RPMI8226 (cell line): ENCODE data around the gene KPNA6.

ENCODE experiments used
- DNase-seq: peaks from one replicate; pipeline ENCODE4 v3.0.0-alpha.2; 2015

Gene KPNA6

DNA sequence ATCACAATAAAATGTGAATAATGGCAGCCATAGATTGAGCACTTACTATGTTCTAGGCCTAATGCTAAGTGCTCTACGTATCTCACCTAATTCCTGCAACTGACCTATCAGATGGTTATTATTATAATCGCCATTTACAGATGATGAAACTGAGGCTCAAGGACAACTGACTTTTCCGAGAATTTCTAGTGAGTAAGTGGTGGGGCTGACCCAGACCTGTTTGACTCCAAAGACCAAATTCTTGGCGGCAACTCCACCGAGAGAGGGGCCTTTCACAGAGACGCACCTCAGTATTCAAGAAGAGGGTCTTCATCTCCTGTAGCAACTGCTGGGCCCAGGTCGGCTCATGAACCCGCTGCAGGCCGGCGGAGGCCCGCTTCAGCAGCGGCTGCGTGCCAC, 113.7 kb downstream of the KPNA6 start:
- no peak for DNase-seq

DNA sequence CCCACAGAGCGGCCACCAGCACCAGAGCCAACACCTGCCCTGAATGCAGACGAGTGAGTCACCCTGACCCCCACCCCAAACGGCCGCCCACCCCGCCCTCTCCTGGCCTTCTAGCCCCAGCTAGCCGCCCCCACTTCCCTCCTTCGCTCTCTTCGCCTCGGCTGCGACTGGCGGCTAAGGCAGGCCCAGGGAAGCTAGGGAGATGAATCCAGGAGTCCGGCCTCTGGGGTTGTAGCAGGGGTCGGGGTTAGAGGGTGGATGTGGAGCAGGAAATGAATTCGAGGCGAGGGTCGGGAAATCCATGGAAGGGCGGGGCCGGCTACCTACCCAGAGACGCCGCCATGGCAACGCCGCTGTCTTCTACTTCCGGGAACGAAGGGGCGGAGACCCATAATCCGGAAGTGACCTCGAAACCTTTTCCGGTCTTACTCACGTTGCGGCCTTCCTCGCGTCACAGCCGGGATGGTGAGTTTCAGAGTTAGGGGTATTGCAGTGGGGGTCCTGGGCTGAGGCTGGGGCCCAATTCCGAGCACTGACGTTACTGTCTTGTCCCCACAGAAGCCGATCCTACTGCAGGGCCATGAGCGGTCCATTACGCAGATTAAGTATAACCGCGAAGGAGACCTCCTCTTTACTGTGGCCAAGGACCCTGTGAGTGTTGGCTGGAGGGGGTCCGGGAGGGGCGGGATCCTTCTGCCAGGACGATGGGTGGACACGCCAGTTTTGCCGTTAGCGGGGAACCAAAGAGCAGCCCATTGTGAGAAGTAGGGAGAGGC, 114.3 kb downstream of the KPNA6 start, which contains the start of the genes EIF3I and TMEM234:
TSS of gene EIF3I (plus strand) at position 428 of the 776 bp plus-strand sequence. CDS start at position 463, 35 bp downstream.
TSS of gene TMEM234 (minus strand) at position 374 of the 776 bp plus-strand sequence. CDS start at position 343, 31 bp downstream.
- DNase-seq, result peak; percentile 96

DNA sequence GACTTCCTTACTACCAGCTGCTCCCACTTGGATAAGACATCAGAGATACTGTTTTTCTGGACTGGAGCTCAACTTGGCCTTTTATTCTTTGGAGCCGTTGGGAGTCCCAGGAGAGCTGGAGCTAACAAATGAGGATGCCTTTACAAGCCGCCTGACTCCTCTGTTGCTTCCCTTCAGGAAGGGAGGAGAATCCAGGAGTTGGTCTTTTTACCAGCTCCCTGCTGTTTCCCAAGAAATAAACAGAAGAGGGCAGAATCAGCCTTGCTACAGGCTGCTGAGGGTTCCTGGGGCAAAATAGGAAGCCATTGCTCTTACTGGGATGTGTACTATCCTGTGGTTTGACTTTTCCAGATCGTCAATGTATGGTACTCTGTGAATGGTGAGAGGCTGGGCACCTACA, 115.8 kb downstream of the KPNA6 start:
- no peak for DNase-seq

DNA sequence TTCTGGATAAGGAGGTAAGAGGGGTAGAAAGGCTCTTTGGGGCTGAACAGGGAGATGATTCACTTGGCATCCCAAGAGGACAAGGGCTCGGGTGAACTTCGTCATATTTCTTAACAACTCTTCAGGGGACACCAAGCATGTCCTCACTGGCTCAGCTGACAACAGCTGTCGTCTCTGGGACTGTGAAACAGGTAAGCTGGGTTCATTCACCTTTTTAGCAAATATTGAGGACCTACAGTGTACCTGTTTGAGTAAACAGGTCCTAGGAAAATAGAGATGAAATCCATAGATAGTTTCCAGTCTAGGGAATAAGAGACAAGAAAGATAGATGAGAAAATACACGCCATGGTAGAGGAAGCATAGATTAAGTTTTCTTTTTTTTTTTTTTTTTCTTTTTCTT, 116.4 kb downstream of the KPNA6 start:
- no peak for DNase-seq
